HepG2 (cell line): ENCODE results near the gene CNIH4. TPM values are rescaled to one million over a fixed set of nuclear protein-coding genes. Genes with fewer than 3 reads are reported as not detected.

Experiments used
- MAZ ChIP-seq, 2 experiments: sonication (generic) in 1 of 2; formaldehyde crosslinking in 1 of 2; IDR thresholded peaks; 2 replicates each; pipeline versions ENCODE4 v1.5.0 to v1.6.1; 2012 to 2020; ENCODE audit warnings: low read depth in 2 of 2, mild to moderate bottlenecking in 2 of 2, borderline replicate concordance in 1 of 2, improper control_type of control experiment in 1 of 2, low read length in 1 of 2, missing genetic modification reagents in 1 of 2, moderate library complexity in 1 of 2
- MBD4 ChIP-seq: IDR thresholded peaks from 2 replicates; pipeline ENCODE4 v1.6.1; 2012; ENCODE audit warnings: low read length, inconsistent platforms, borderline replicate concordance
- ZNF264 ChIP-seq: sonication (generic); formaldehyde crosslinking; IDR thresholded peaks from 2 replicates; pipeline ENCODE4 v1.4.0; 2020; ENCODE audit warnings: missing genetic modification reagents
- ZNF564 ChIP-seq: sonication (generic); formaldehyde crosslinking; IDR thresholded peaks from 2 replicates; pipeline ENCODE4 v1.8.1; 2023; ENCODE audit warnings: mild to moderate bottlenecking, missing genetic modification reagents
- ZNF574 ChIP-seq: sonication (generic); formaldehyde crosslinking; IDR thresholded peaks from 2 replicates; pipeline ENCODE4 v1.4.0; 2020; ENCODE audit warnings: missing genetic modification reagents
- polyA plus RNA-seq, 8 experiments: library from polyadenylated mRNA; depleted of rRNA in 3 of 8; stranded (reverse) in 7 of 8; unstranded in 1 of 8; fragments of >200 nt; fragmentation: Illumina TruSeq in 4 of 8; extraction: Trizol in 4 of 8; gene quantifications; 2 replicates each; pipeline versions ENCODE4 v1.2.1 to v1.2.3, GENCODE V29; 2011 to 2016; ENCODE audit warnings: low read depth in 4 of 8, missing spikeins in 1 of 8, mixed read lengths in 1 of 8; ENCODE audit not compliant: insufficient read depth in 1 of 8
- total RNA-seq, 5 experiments: library from RNA; depleted of rRNA; stranded (reverse); fragments of >200 nt; fragmentation: Illumina TruSeq; extraction: Trizol; gene quantifications; 2 replicates each; pipeline ENCODE4 v1.2.3, GENCODE V29; 2016; ENCODE audit warnings: low read depth in 1 of 5
- TF ChIP-seq, protein P1 (sequence below): sonication (generic); formaldehyde crosslinking; IDR thresholded peaks from 2 replicates; pipeline ENCODE4 v1.5.1; 2020; ENCODE audit warnings: missing genetic modification reagents, mild to moderate bottlenecking, borderline replicate concordance
- TF ChIP-seq, protein P2 (sequence below): sonication (generic); formaldehyde crosslinking; IDR thresholded peaks from 2 replicates; pipeline ENCODE4 v1.4.0; 2020; ENCODE audit warnings: missing genetic modification reagents
- TF ChIP-seq, protein P3 (sequence below): sonication (generic); formaldehyde crosslinking; conservative IDR thresholded peaks from 2 replicates; pipeline ENCODE4 v1.4.0; 2020; ENCODE audit warnings: missing genetic modification reagents

The CNIH4 gene
- total and polyA plus RNA-seq, 2 of the 13 experiments (the other 11 are each of a cell fraction or from before 2014, with no cell fraction given) = 51.8 to 52.9 TPM

- TF ChIP-seq ZNF574 (CRISPR knock-in tag) (peak; percentile 97), MAZ (IDR thresholded peaks at IDR 0.05; ENCODE audit: borderline replicate concordance, low read depth, low read length) (0 out of 2 replicates have a peak, but pooled peaks have one; percentile 13), MAZ (CRISPR knock-in tag; IDR thresholded peaks at IDR 0.05; ENCODE audit: low read depth) (peak; percentile 53), ZNF264 (CRISPR knock-in tag) (no peak), MBD4 (no peak), ZNF564 (0 out of 2 replicates have a peak, but pooled peaks have one; percentile 21)
- TF ChIP-seq, protein P1, sequence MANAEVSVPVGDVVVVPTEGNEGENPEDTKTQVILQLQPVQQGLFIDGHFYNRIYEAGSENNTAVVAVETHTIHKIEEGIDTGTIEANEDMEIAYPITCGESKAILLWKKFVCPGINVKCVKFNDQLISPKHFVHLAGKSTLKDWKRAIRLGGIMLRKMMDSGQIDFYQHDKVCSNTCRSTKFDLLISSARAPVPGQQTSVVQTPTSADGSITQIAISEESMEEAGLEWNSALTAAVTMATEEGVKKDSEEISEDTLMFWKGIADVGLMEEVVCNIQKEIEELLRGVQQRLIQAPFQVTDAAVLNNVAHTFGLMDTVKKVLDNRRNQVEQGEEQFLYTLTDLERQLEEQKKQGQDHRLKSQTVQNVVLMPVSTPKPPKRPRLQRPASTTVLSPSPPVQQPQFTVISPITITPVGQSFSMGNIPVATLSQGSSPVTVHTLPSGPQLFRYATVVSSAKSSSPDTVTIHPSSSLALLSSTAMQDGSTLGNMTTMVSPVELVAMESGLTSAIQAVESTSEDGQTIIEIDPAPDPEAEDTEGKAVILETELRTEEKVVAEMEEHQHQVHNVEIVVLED = peak; percentile 87
- TF ChIP-seq, protein P2, sequence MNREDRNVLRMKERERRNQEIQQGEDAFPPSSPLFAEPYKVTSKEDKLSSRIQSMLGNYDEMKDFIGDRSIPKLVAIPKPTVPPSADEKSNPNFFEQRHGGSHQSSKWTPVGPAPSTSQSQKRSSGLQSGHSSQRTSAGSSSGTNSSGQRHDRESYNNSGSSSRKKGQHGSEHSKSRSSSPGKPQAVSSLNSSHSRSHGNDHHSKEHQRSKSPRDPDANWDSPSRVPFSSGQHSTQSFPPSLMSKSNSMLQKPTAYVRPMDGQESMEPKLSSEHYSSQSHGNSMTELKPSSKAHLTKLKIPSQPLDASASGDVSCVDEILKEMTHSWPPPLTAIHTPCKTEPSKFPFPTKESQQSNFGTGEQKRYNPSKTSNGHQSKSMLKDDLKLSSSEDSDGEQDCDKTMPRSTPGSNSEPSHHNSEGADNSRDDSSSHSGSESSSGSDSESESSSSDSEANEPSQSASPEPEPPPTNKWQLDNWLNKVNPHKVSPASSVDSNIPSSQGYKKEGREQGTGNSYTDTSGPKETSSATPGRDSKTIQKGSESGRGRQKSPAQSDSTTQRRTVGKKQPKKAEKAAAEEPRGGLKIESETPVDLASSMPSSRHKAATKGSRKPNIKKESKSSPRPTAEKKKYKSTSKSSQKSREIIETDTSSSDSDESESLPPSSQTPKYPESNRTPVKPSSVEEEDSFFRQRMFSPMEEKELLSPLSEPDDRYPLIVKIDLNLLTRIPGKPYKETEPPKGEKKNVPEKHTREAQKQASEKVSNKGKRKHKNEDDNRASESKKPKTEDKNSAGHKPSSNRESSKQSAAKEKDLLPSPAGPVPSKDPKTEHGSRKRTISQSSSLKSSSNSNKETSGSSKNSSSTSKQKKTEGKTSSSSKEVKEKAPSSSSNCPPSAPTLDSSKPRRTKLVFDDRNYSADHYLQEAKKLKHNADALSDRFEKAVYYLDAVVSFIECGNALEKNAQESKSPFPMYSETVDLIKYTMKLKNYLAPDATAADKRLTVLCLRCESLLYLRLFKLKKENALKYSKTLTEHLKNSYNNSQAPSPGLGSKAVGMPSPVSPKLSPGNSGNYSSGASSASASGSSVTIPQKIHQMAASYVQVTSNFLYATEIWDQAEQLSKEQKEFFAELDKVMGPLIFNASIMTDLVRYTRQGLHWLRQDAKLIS (CRISPR knock-in tag) = no peak
- TF ChIP-seq, protein P3, sequence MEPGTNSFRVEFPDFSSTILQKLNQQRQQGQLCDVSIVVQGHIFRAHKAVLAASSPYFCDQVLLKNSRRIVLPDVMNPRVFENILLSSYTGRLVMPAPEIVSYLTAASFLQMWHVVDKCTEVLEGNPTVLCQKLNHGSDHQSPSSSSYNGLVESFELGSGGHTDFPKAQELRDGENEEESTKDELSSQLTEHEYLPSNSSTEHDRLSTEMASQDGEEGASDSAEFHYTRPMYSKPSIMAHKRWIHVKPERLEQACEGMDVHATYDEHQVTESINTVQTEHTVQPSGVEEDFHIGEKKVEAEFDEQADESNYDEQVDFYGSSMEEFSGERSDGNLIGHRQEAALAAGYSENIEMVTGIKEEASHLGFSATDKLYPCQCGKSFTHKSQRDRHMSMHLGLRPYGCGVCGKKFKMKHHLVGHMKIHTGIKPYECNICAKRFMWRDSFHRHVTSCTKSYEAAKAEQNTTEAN (CRISPR knock-in tag) = no peak; the same call in 1 of the 2 replicates
Observed at GRCh38 chr1:224356685-224357625, at the start of gene CNIH4 (continued).
